B cell (primary cell): ENCODE results near the gene OR5W2.

Source experiments
- EZH2 ChIP-seq: IDR thresholded peaks from 2 replicates; pipeline ENCODE4 v1.6.1; 2012; ENCODE audit warnings: borderline replicate concordance, low read depth, mild to moderate bottlenecking, moderate library complexity, low read length; ENCODE audit not compliant: insufficient read depth, poor library complexity, severe bottlenecking
- TF ChIP-seq, protein P1 (sequence below): fragments of 200-600 bp; IDR thresholded peaks from one replicate; pipeline ENCODE4 v1.8.0; 2022; ENCODE audit warnings: antibody characterized with exemption, mild to moderate bottlenecking

DNA sequence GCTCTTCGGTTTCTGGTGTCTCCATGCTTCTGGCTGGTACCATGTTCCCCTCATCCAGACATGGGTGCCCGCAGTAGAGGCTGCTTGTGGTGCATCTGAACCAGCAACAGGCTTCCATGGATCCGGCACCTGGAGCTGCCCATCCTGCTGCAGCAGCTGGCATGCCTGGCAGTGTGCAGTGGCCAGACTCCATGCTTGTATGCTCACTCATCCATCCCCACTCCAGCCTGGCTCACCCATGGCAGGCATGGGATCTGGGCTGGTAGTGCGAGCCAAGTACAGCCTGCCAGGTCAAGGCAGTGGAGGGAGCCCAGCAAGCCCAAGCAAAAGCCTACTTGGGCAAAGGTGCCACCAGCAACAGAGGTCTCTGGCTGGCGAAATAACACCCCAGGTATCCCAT is 6.2 kb upstream of the OR5W2 start:
- TF ChIP-seq, protein P1, sequence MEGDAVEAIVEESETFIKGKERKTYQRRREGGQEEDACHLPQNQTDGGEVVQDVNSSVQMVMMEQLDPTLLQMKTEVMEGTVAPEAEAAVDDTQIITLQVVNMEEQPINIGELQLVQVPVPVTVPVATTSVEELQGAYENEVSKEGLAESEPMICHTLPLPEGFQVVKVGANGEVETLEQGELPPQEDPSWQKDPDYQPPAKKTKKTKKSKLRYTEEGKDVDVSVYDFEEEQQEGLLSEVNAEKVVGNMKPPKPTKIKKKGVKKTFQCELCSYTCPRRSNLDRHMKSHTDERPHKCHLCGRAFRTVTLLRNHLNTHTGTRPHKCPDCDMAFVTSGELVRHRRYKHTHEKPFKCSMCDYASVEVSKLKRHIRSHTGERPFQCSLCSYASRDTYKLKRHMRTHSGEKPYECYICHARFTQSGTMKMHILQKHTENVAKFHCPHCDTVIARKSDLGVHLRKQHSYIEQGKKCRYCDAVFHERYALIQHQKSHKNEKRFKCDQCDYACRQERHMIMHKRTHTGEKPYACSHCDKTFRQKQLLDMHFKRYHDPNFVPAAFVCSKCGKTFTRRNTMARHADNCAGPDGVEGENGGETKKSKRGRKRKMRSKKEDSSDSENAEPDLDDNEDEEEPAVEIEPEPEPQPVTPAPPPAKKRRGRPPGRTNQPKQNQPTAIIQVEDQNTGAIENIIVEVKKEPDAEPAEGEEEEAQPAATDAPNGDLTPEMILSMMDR: no peak
- no peak for TF ChIP-seq EZH2
